HCT116 (cell line): ENCODE results near the gene KISS1R. TPM values are rescaled to one million over a fixed set of nuclear protein-coding genes. Genes with fewer than 3 reads are reported as not detected.

Experiments
- ATAC-seq: fragments of 200-7000 bp; cut with Tn5 transposase; 2 replicates; pipeline ENCODE4 v1.9.1; 2020; ENCODE audit warnings: mild to moderate bottlenecking, moderate library complexity
- BruUV-seq: library from RNA; stranded (reverse); fragments of 400-500 nt; replicated peaks from 2 replicates; lab custom pipeline; 2021; lab: Mats Ljungman, UMichigan
- CTCF ChIA-PET: fragments of 300-600 bp; sonication (Branson Sonifier 250); formaldehyde crosslinking; loops from one replicate; lab custom pipeline; 2021; ENCODE audit warnings: antibody characterized with exemption; lab: Charles Lee
- POLR2A ChIA-PET: fragments of 300-600, 350-600 bp; sonication (Branson Sonifier 250); formaldehyde crosslinking; loops from one replicate; lab custom pipeline; 2021; ENCODE audit warnings: antibody characterized with exemption; lab: Charles Lee
- RAD21 ChIA-PET, 2 experiments: fragments of 300-600 bp; sonication (Branson Sonifier 250); formaldehyde crosslinking; loops; one replicate each; lab custom pipeline; 2023; ENCODE audit warnings: low total read pairs in 2 of 2; ENCODE audit not compliant: uncharacterized antibody in 2 of 2, unreplicated experiment in 2 of 2, low non-redundant PET in 1 of 2; lab: Charles Lee
- DNase-seq: peaks from one replicate; pipeline ENCODE4 v3.0.0-alpha.2; 2010; ENCODE audit warnings: low read depth, low spot score
- H2AFZ ChIP-seq: fragments of 200-600 bp; shearing (Covaris generic), sonication (generic); 2 replicates; pipeline ENCODE4 v1.6.1; 2017; ENCODE audit warnings: low read depth, mixed run types, mixed read lengths, antibody characterized with exemption, low read length; ENCODE audit not compliant: poor library complexity, severe bottlenecking
- H3K27ac ChIP-seq: 2 replicates; pipeline ENCODE4 v1.5.1; 2012; ENCODE audit warnings: low read depth, low read length
- H3K27me3 ChIP-seq: fragments of 200-600 bp; sonication (generic); 2 replicates; pipeline ENCODE4 v1.6.1; 2016; ENCODE audit warnings: mixed run types, low read length, mixed read lengths; ENCODE audit not compliant: insufficient read depth
- H3K36me3 ChIP-seq, 2 experiments: fragments of 200-500 bp in 1 of 2; fragments of 200-600 bp in 1 of 2; sonication (Bioruptor generic) in 1 of 2; sonication (generic) in 1 of 2; 2 replicates each; pipeline versions ENCODE4 v1.5.1 to v1.6.1; 2014 to 2016; ENCODE audit warnings: low read length in 2 of 2, inconsistent platforms in 1 of 2, mixed read lengths in 1 of 2, mixed run types in 1 of 2; ENCODE audit not compliant: insufficient read depth in 2 of 2, control insufficient read depth in 1 of 2
- H3K4me1 ChIP-seq, 2 experiments: fragments of 200-600 bp in 1 of 2; sonication (generic) in 1 of 2; 2 replicates each; pipeline versions ENCODE4 v1.5.1 to v1.6.1; 2012 to 2017; ENCODE audit warnings: low read length in 2 of 2, inconsistent platforms in 1 of 2, mild to moderate bottlenecking in 1 of 2, mixed read lengths in 1 of 2, mixed run types in 1 of 2, moderate library complexity in 1 of 2; ENCODE audit not compliant: insufficient read depth in 2 of 2, control insufficient read depth in 1 of 2
- H3K4me2 ChIP-seq: fragments of 200-600 bp; sonication (generic); 2 replicates; pipeline ENCODE4 v1.6.1; 2017; ENCODE audit warnings: mixed run types, low read length, mixed read lengths
- H3K4me3 ChIP-seq, 2 experiments: fragments of 200-600 bp in 1 of 2; sonication (generic) in 1 of 2; replicated peaks in 1 of 2; 2 replicates each; pipeline ENCODE4 v1.5.1; 2011 to 2016; ENCODE audit warnings: low read length in 2 of 2, control low read depth in 1 of 2, low read depth in 1 of 2, mild to moderate bottlenecking in 1 of 2, mixed read lengths in 1 of 2, mixed run types in 1 of 2
- H3K79me2 ChIP-seq: fragments of 200-600 bp; sonication (generic); 2 replicates; pipeline ENCODE4 v1.6.1; 2017; ENCODE audit warnings: mild to moderate bottlenecking, mixed run types, low read length, moderate library complexity, mixed read lengths; ENCODE audit not compliant: insufficient read depth
- H3K9ac ChIP-seq: fragments of 200-600 bp; sonication (generic); 2 replicates; pipeline ENCODE4 v1.6.1; 2016; ENCODE audit warnings: low read length, mixed read lengths
- H3K9me2 ChIP-seq: fragments of 200-600 bp; sonication (generic), shearing (Covaris generic); 2 replicates; pipeline ENCODE4 v1.6.1; 2017; ENCODE audit warnings: mixed run types, mild to moderate bottlenecking, moderate library complexity; ENCODE audit not compliant: insufficient read depth
- H3K9me3 ChIP-seq, 2 experiments: fragments of 200-500 bp in 1 of 2; fragments of 200-600 bp in 1 of 2; sonication (Bioruptor generic) in 1 of 2; sonication (generic) in 1 of 2; 2 replicates each; pipeline ENCODE4 v1.6.1; 2014 to 2017; ENCODE audit warnings: low read length in 2 of 2, mixed read lengths in 2 of 2, inconsistent platforms in 1 of 2, low read depth in 1 of 2, mild to moderate bottlenecking in 1 of 2, mixed run types in 1 of 2, moderate library complexity in 1 of 2; ENCODE audit not compliant: control insufficient read depth in 1 of 2, insufficient read depth in 1 of 2
- H4K20me1 ChIP-seq: fragments of 200-600 bp; sonication (generic), shearing (Covaris generic); 2 replicates; pipeline ENCODE4 v1.6.1; 2017; ENCODE audit warnings: mixed run types, mild to moderate bottlenecking, moderate library complexity; ENCODE audit not compliant: insufficient read depth
- CBX3 ChIP-seq: IDR thresholded peaks from 2 replicates; pipeline ENCODE4 v1.6.1; 2012; ENCODE audit warnings: low read depth
- EZH2 ChIP-seq: fragments of 200-600 bp; sonication (generic); IDR thresholded peaks from 2 replicates; pipeline ENCODE4 v1.6.1; 2017; ENCODE audit warnings: antibody characterized with exemption, mixed run types
- EZH2phosphoT487 ChIP-seq: fragments of 200-600 bp; IDR thresholded peaks from 2 replicates; pipeline ENCODE4 v1.6.1; 2018; ENCODE audit warnings: antibody characterized with exemption, borderline replicate concordance
- FOSL1 ChIP-seq: IDR thresholded peaks from 2 replicates; pipeline ENCODE4 v1.6.1; 2012; ENCODE audit warnings: low read depth
- POLR2A ChIP-seq: IDR thresholded peaks from 2 replicates; pipeline ENCODE4 v1.7.0; 2011; ENCODE audit warnings: borderline replicate concordance; ENCODE audit not compliant: insufficient read depth, insufficient read length; ENCODE audit errors: extremely low read depth
- POLR2AphosphoS5 ChIP-seq: IDR thresholded peaks from 2 replicates; pipeline ENCODE4 v1.6.1; 2011; ENCODE audit warnings: mild to moderate bottlenecking, low read depth, low read length, moderate library complexity
- RAD21 ChIP-seq: IDR thresholded peaks from 2 replicates; pipeline ENCODE4 v1.6.1; 2012; ENCODE audit warnings: low read depth, mild to moderate bottlenecking
- SIN3A ChIP-seq: IDR thresholded peaks from 2 replicates; pipeline ENCODE4 v1.6.1; 2012; ENCODE audit warnings: low read depth
- SRF ChIP-seq: IDR thresholded peaks from 2 replicates; pipeline ENCODE4 v1.6.1; 2012; ENCODE audit warnings: low read depth
- YY1 ChIP-seq: IDR thresholded peaks from 2 replicates; pipeline ENCODE4 v1.6.1; 2011; ENCODE audit warnings: low read length, low read depth, moderate library complexity, mild to moderate bottlenecking; ENCODE audit not compliant: insufficient replicate concordance; ENCODE audit errors: extremely low read depth
- ZFX ChIP-seq: fragments of 450-650 bp; IDR thresholded peaks from 2 replicates; pipeline ENCODE4 v1.6.1; 2017
- intact Hi-C: fragments of 100-400 bp; cut with micrococcal nuclease; formaldehyde crosslinking; loops from 2 replicates; pipeline ENCODE4 v1.10.0; 2022
- total RNA-seq: library from RNA; stranded (reverse); gene quantifications from one replicate; pipeline ENCODE4 v1.2.1, GENCODE V29; 2021; ENCODE audit not compliant: unreplicated experiment
- TF ChIP-seq, protein P1 (sequence below): IDR thresholded peaks from 2 replicates; pipeline ENCODE4 v1.6.1; 2011; ENCODE audit warnings: mild to moderate bottlenecking, low read length, moderate library complexity; ENCODE audit not compliant: insufficient replicate concordance; ENCODE audit errors: extremely low read depth
- TF ChIP-seq, protein P2 (sequence below): IDR thresholded peaks from 2 replicates; pipeline ENCODE4 v1.6.1; 2012

Gene KISS1R
- total RNA-seq, 1 experiment from 2014 or later = 5.9 TPM

DNA sequence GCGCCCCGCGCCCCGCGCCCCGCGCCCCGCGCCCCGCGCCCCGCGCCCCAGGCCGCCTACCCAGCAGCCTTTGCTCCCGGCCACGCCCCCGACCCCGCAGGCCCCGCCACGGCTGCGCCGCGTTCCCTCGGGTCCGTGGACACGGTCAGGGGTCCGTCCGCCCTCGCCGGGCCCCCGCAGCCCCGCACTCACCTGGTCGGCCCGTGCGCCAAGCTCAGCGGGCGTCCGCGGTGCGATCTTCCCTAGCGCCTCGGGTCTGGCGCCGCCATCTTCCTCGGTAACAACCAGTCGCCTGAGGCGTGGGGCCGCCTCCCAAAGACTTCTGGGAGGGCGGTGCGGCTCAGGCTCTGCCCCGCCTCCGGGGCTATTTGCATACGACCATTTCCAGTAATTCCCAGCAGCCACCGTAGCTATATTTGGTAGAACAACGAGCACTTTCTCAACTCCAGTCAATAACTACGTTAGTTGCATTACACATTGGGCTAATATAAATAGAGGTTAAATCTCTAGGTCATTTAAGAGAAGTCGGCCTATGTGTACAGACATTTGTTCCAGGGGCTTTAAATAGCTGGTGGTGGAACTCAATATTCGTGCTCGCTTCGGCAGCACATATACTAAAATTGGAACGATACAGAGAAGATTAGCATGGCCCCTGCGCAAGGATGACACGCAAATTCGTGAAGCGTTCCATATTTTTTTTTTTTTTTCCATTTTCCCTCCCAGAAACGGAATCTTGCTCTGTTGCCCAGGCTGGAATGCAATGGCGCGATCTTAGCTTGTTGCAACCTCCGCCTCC lies 24.0 kb upstream of the KISS1R start, which contains the start of the genes MED16 and RNU6-9:
TSS of gene MED16 (minus strand) at position 294 of the 796 bp plus-strand sequence. CDS start 2,056 bp downstream, outside the sequence.
TSS of gene RNU6-9 (plus strand) at position 591 of the 796 bp plus-strand sequence.
- TSS peak; percentile 100 for BruUV-seq
- H3K4me3 ChIP-seq = peak within 1 kb of the TSS; percentile 83 to 85
- CTCF ChIA-PET = no interaction called here

DNA sequence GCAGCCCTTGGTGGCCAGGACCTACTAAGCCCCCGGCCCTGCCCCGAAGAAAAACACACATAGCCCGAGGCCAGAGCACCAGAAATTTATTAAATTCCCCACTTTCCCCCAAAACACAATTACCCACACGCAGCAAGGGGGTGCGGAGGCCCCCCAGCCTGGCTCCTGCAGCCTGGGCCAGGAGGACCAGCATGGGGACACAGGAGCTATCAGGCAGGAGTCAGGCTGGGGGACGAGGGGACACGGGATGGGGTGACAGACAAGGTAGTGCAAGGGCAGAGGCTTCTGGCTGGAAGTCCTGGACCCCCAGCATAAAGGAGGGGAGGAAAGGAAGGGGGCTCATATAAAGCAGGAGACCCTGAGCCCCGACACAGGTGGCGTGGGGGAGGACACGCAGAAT lies 20.7 kb upstream of the KISS1R start:
- TF ChIP-seq YY1 = no peak
- TF ChIP-seq, protein P1, sequence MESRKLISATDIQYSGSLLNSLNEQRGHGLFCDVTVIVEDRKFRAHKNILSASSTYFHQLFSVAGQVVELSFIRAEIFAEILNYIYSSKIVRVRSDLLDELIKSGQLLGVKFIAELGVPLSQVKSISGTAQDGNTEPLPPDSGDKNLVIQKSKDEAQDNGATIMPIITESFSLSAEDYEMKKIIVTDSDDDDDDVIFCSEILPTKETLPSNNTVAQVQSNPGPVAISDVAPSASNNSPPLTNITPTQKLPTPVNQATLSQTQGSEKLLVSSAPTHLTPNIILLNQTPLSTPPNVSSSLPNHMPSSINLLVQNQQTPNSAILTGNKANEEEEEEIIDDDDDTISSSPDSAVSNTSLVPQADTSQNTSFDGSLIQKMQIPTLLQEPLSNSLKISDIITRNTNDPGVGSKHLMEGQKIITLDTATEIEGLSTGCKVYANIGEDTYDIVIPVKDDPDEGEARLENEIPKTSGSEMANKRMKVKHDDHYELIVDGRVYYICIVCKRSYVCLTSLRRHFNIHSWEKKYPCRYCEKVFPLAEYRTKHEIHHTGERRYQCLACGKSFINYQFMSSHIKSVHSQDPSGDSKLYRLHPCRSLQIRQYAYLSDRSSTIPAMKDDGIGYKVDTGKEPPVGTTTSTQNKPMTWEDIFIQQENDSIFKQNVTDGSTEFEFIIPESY = no peak
- TF ChIP-seq SIN3A = no peak
- TF ChIP-seq, protein P2, sequence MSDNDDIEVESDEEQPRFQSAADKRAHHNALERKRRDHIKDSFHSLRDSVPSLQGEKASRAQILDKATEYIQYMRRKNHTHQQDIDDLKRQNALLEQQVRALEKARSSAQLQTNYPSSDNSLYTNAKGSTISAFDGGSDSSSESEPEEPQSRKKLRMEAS = no peak
- TF ChIP-seq SRF = no peak
- TF ChIP-seq FOSL1 = no peak
- TF ChIP-seq RAD21 = no peak
- DNase-seq (no peak), ATAC-seq (no peak)
- H3K27me3 ChIP-seq = no peaks in the 10 kb centered on the region
- intact Hi-C loops = no loop called here
- H3K4me2 ChIP-seq = no peak overlapping the region
- no peak overlapping the region for H3K9ac ChIP-seq
- peaks cover 7% of the 10 kb centered on the region; the same call in 1 of the 2 replicates for H3K79me2 ChIP-seq
- ChIA-PET CTCF (no interaction called here), POLR2A (no interaction called here), RAD21 (no interaction called here)
- peaks cover 6 to 28% of the 10 kb centered on the region in 2 experiments; a peak in 3 of 4 replicates for H3K4me1 ChIP-seq
- no peak overlapping the region for H2AFZ ChIP-seq
- H3K9me3 ChIP-seq = no peaks in the 10 kb centered on the region
- peaks cover 6 to 7% of the 10 kb centered on the region in 2 experiments; a peak in 3 of 4 replicates for H3K36me3 ChIP-seq
- BruUV-seq = no TSS peak
- no peaks in the 10 kb centered on the region for H4K20me1 ChIP-seq
- no peak overlapping the region for H3K27ac ChIP-seq
- H3K9me2 ChIP-seq = no peaks in the 10 kb centered on the region
- no peak overlapping the region for H3K4me3 ChIP-seq

More for the DNA sequence above, 24.0 kb upstream of the KISS1R start, which contains the start of the genes MED16 and RNU6-9:
- POLR2A ChIA-PET = interaction anchor here (0.5 to 0.9 kb wide), 3 partner anchors 15 to 376 kb away, joined by 3 to 5 read pairs (median 4); partner anchors contain the start of gene CIRBP
- TF ChIP-seq CBX3 (no peak; the same call in 1 of the 2 replicates), POLR2A (peak; percentile 41), EZH2 (no peak), ZFX (peak; percentile 65; the same call in 1 of the 2 replicates), YY1 (peak; percentile 90), EZH2phosphoT487 (no peak), POLR2AphosphoS5 (peak; percentile 77)
- TF ChIP-seq, protein P2 = no peak
- ATAC-seq (peak; percentile 89), DNase-seq (peak; percentile 86)
- Histone ChIP-seq H3K27me3 (no peaks in the 10 kb centered on the region), H3K9me2 (no peaks in the 10 kb centered on the region), H3K4me1 (peaks cover 0 to 13% of the 10 kb centered on the region in 2 experiments; a peak in 2 of 4 replicates), H3K79me2 (peaks cover 12% of the 10 kb centered on the region; the same call in 1 of the 2 replicates), H3K4me2 (peak within 1 kb of the TSS; percentile 80), H3K27ac (peak within 1 kb of the TSS; percentile 82), H4K20me1 (no peaks in the 10 kb centered on the region), H3K9me3 (no peaks in the 10 kb centered on the region), H3K9ac (peak within 1 kb of the TSS; percentile 87), H3K36me3 (peaks cover 6 to 19% of the 10 kb centered on the region in 2 experiments; a peak in 2 of 4 replicates), H2AFZ (peak within 1 kb of the TSS; percentile 67)
- intact Hi-C loops = no loop called here
- RAD21 ChIA-PET = interaction anchor here in 1 of 2 experiments (0.6 kb wide), 2 partner anchors 10 to 122 kb away, joined by 3 to 4 read pairs; no protein-coding TSS in a partner anchor
